Osteocyte (in vitro differentiated cells): Measurements from ENCODE around the gene PSMB7. TPM values are rescaled to one million over a fixed set of nuclear protein-coding genes. Genes with fewer than 3 reads are reported as not detected.
A peak's percentile ranks its signal among the peaks of the same experiment; 100 is the strongest.

Experiments used
- DNase-seq: peaks from one replicate; pipeline ENCODE4 v3.0.0; 2021; ENCODE audit warnings: mixed read lengths; ENCODE audit not compliant: unreplicated experiment; ENCODE audit errors: extremely low spot score
- H3K27ac Mint-ChIP-seq: one replicate; pipeline ENCODE4 v1.8.0; 2021; ENCODE audit warnings: mild to moderate bottlenecking, mixed read lengths; ENCODE audit not compliant: unreplicated experiment
- H3K27me3 Mint-ChIP-seq: one replicate; pipeline ENCODE4 v1.8.0; 2021; ENCODE audit warnings: mixed read lengths; ENCODE audit not compliant: unreplicated experiment
- H3K36me3 Mint-ChIP-seq: one replicate; pipeline ENCODE4 v1.8.0; 2021; ENCODE audit warnings: mixed read lengths; ENCODE audit not compliant: unreplicated experiment
- H3K4me1 Mint-ChIP-seq: one replicate; pipeline ENCODE4 v1.8.0; 2021; ENCODE audit warnings: mixed read lengths; ENCODE audit not compliant: unreplicated experiment
- H3K4me3 Mint-ChIP-seq: one replicate; pipeline ENCODE4 v1.8.0; 2021; ENCODE audit warnings: mild to moderate bottlenecking, moderate library complexity, mixed read lengths; ENCODE audit not compliant: unreplicated experiment
- H3K9me3 Mint-ChIP-seq: one replicate; pipeline ENCODE4 v1.8.0; 2021; ENCODE audit warnings: mixed read lengths; ENCODE audit not compliant: unreplicated experiment
- total RNA-seq: library from RNA; stranded (reverse); gene quantifications from 2 replicates; pipeline ENCODE4 v1.2.1, GENCODE V29; 2021
- TF ChIP-seq, protein P1 (sequence below): fragments of 200-600 bp; sonication (generic); IDR thresholded peaks from 2 replicates; pipeline ENCODE4 v1.5.0; 2021; ENCODE audit warnings: antibody characterized with exemption, mild to moderate bottlenecking, moderate library complexity

PSMB7 gene
- total RNA-seq, 1 donor from 2014 or later = 140 TPM

DNA sequence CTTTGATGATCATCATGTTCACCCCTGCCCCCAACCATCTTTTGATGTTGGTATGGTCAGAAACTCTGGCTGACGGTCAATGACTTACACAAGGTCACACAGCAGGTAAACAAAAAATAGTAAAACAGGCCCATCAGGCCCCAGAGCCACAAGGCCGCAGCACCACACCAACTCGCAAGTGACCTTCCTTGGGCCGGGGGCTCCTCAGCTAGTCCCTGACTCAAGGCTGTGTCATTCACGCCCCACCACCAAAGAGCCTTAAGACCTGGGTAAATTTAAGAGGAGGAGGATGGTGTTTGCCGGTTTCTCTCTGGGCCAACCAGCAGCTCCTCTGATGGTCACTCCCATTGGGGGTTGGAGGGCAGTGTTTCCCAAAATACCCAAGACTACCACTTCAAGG, 55.8 kb downstream of the PSMB7 start:
- Mint-ChIP-seq H3K4me1 (peaks cover 5% of the 10 kb centered on the region), H3K9me3 (no peaks in the 10 kb centered on the region), H3K4me3 (no peak overlapping the region), H3K27me3 (no peaks in the 10 kb centered on the region), H3K36me3 (peaks cover 15% of the 10 kb centered on the region), H3K27ac (no peak overlapping the region)
- DNase-seq = no peak
- TF ChIP-seq, protein P1, sequence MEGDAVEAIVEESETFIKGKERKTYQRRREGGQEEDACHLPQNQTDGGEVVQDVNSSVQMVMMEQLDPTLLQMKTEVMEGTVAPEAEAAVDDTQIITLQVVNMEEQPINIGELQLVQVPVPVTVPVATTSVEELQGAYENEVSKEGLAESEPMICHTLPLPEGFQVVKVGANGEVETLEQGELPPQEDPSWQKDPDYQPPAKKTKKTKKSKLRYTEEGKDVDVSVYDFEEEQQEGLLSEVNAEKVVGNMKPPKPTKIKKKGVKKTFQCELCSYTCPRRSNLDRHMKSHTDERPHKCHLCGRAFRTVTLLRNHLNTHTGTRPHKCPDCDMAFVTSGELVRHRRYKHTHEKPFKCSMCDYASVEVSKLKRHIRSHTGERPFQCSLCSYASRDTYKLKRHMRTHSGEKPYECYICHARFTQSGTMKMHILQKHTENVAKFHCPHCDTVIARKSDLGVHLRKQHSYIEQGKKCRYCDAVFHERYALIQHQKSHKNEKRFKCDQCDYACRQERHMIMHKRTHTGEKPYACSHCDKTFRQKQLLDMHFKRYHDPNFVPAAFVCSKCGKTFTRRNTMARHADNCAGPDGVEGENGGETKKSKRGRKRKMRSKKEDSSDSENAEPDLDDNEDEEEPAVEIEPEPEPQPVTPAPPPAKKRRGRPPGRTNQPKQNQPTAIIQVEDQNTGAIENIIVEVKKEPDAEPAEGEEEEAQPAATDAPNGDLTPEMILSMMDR = no peak

DNA sequence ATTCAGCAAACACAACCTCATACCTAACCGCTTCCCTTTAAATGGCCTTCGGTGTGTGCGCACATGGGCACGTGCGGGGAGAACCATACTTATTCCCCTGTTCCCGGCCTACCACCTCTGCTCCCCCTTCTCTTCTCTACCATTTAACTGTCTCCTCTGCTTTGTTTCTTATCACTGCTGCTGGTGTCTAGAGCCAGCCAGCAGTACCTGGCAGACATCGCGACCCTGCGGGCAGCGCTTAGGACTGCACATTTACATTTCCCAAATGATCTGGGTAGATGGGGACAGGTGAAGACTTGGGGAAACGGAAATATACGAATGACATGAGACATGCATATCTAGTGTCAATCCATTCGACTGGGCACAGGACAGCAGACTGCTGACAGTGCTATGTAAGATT, 56.6 kb downstream of the PSMB7 start:
- Mint-ChIP-seq H3K9me3 (no peaks in the 10 kb centered on the region), H3K4me3 (no peak overlapping the region), H3K27me3 (no peaks in the 10 kb centered on the region), H3K36me3 (peaks cover 15% of the 10 kb centered on the region), H3K27ac (peak overlapping the region; percentile 65), H3K4me1 (peaks cover 6% of the 10 kb centered on the region)
- TF ChIP-seq, protein P1 = no peak
- no peak for DNase-seq

DNA sequence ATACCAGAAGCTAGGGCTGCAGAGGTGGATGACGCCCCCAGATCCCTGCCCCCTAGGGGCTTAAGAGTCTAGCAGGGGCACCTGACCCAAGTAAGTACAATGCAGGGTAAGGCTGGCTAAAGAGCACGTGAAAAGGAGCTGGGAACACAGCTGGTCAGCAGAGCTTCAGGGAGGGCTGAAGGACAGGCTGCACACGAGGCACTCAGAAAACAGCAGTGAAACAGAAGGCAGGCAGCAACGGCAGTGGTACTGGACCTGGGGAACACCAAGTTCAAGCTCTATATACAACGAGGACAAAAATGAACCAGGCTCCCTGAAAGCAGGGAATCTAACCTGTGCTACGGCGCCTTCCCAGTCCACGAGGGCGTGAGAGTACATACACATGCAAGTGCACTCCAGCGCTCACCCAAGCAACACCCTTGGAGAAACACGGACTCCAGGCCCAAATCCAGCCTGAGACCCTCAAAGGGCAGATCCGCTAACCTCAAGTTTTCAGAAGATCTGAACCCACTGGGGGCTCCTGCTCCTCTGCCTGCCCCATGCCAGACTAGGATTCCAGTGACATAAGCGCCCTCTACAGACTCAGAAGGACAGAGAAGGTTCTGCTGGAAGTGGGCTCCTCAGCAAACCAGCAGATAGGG, 57.4 kb downstream of the PSMB7 start:
- no peak for DNase-seq
- Mint-ChIP-seq H3K4me3 (no peak overlapping the region), H3K9me3 (no peaks in the 10 kb centered on the region), H3K27ac (peak overlapping the region; percentile 12), H3K27me3 (no peaks in the 10 kb centered on the region), H3K4me1 (peaks cover 6% of the 10 kb centered on the region), H3K36me3 (peaks cover 21% of the 10 kb centered on the region)
- TF ChIP-seq, protein P1 = peak; percentile 29

DNA sequence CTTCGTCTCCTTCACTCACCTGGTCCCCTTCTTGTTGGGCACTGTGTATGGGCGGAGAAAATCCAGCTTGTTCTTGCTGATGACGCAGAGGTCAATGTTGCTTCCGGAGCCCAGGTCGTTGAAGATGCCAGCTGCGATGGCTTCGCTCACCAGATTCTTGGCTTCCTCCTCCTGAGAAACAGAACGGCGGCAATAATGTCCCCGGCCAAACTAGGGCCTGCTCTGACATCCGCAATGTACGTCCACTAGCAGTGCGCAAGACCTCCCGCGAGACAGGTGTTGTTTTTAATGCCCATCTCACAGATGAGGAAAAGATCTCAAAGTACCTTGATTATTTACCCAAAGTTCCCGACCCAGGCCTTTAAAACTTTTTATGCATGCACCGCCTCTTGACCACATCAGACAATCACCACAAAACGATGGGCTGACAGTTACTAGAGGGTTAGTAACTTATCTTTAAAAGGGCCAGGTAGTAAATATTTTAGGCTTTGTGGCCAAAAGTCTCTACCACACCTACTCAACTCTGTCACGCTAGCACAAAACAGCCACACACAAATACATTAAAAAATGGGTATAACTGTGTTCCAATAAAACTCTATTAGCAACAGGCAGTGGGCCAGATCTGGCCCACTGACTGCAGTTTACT, 58.4 kb downstream of the PSMB7 start:
- Mint-ChIP-seq H3K4me1 (peaks cover 6% of the 10 kb centered on the region), H3K36me3 (peaks cover 30% of the 10 kb centered on the region), H3K4me3 (no peak overlapping the region), H3K9me3 (no peaks in the 10 kb centered on the region), H3K27me3 (no peaks in the 10 kb centered on the region), H3K27ac (peak overlapping the region; percentile 12)
- TF ChIP-seq, protein P1 = no peak
- DNase-seq = no peak

DNA sequence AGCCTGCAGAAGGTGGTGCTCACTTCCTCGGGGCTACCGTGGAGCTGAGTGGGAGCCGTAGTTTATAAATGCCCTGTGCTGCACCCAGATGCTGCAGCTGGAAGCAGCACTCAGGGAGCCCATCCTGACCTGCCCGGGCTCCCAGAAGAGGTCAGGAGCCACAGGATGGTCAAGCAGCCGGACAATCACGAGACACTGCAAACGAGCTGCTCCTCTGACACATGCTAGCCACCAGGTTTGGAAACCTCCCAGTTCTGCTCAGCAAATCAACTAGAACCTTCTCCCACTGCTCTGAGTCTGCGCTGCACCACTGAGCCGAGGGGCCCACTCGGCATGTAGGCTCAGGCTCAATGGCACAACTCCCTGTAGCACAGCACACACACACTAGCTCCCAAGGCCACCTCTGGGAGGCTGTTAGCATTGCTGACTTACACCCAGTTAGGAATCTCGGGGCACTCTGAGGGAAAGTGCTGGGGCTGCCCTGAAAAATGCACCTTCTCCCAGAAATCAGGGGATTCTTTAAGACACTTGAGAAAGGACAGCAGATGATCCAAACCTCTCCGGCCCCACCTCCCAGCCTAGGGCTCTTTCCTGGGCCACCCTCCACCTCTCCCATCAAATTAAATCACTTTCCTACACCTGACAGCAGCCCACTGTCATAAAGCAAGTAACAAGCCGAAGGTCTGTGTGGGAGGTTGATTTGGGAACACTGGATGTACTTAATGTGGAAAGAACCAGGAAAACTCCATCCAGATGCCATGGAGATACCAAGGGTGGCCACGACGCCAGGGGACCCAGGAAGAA, 59.1 kb downstream of the PSMB7 start:
- H3K4me3 Mint-ChIP-seq = no peak overlapping the region
- no peaks in the 10 kb centered on the region for H3K9me3 Mint-ChIP-seq
- peaks cover 6% of the 10 kb centered on the region for H3K4me1 Mint-ChIP-seq
- H3K36me3 Mint-ChIP-seq = peaks cover 36% of the 10 kb centered on the region
- H3K27me3 Mint-ChIP-seq = no peaks in the 10 kb centered on the region
- TF ChIP-seq, protein P1 = no peak
- peak overlapping the region; percentile 27 for H3K27ac Mint-ChIP-seq
- DNase-seq = no peak
